RWPE2 (cell line): ENCODE data around the gene KAZN.

Experiments
- ATAC-seq: fragments of 200-7000 bp; cut with Tn5 transposase; 3 replicates; pipeline ENCODE4 v1.9.1; 2021; ENCODE audit warnings: low read depth
- DNase-seq: peaks from one replicate; pipeline ENCODE4 v3.0.0-alpha.2; 2020; ENCODE audit warnings: low spot score
- H3K27ac ChIP-seq: fragments of 450-650 bp; 2 replicates; pipeline ENCODE4 v1.5.1; 2017; ENCODE audit warnings: mild to moderate bottlenecking; ENCODE audit not compliant: poor library complexity, severe bottlenecking
- H3K27me3 ChIP-seq: fragments of 250-450 bp; sonication (Bioruptor Pico); 2 replicates; pipeline ENCODE4 v1.5.1; 2021; ENCODE audit warnings: mild to moderate bottlenecking, moderate library complexity; ENCODE audit not compliant: insufficient read depth, poor library complexity, severe bottlenecking
- H3K36me3 ChIP-seq: fragments of 250-450 bp; sonication (Bioruptor Pico); 2 replicates; pipeline ENCODE4 v1.5.1; 2020; ENCODE audit warnings: low read depth, mild to moderate bottlenecking, moderate library complexity
- H3K4me1 ChIP-seq: fragments of 250-450 bp; sonication (Bioruptor Pico); 2 replicates; pipeline ENCODE4 v1.5.1; 2021; ENCODE audit warnings: mild to moderate bottlenecking, moderate library complexity; ENCODE audit not compliant: insufficient read depth, poor library complexity, severe bottlenecking
- H3K4me3 ChIP-seq: fragments of 250-450 bp; sonication (Bioruptor Pico); 2 replicates; pipeline ENCODE4 v1.5.1; 2021; ENCODE audit warnings: mild to moderate bottlenecking, moderate library complexity; ENCODE audit not compliant: severe bottlenecking
- H3K9me3 ChIP-seq: fragments of 250-450 bp; sonication (Bioruptor Pico); 2 replicates; pipeline ENCODE4 v1.5.1; 2021; ENCODE audit warnings: mild to moderate bottlenecking, moderate library complexity; ENCODE audit not compliant: severe bottlenecking
- CTCF ChIP-seq: fragments of 450-650 bp; IDR thresholded peaks from one replicate; pipeline ENCODE4 v1.5.1; 2017; ENCODE audit warnings: mild to moderate bottlenecking, moderate library complexity; ENCODE audit not compliant: poor library complexity, severe bottlenecking

The KAZN gene

GRCh38 chr1:14928412-14928811 lies 329.9 kb downstream of the KAZN start:
- no peaks in the 10 kb centered on the region for H3K9me3 ChIP-seq
- TF ChIP-seq CTCF = no peak
- no peak overlapping the region for H3K4me3 ChIP-seq
- no peaks in the 10 kb centered on the region for H3K36me3 ChIP-seq
- DNase-seq = no peak
- ATAC-seq = no peak
- no peak overlapping the region for H3K27ac ChIP-seq
- no peaks in the 10 kb centered on the region for H3K4me1 ChIP-seq
- no peaks in the 10 kb centered on the region for H3K27me3 ChIP-seq

GRCh38 chr1:14928886-14929546 lies 330.5 kb downstream of the KAZN start:
- H3K4me3 ChIP-seq = no peak overlapping the region
- no peaks in the 10 kb centered on the region for H3K27me3 ChIP-seq
- ATAC-seq (no peak), DNase-seq (no peak)
- no peak for TF ChIP-seq CTCF
- H3K36me3 ChIP-seq = no peaks in the 10 kb centered on the region
- no peaks in the 10 kb centered on the region for H3K4me1 ChIP-seq
- H3K9me3 ChIP-seq = no peaks in the 10 kb centered on the region
- H3K27ac ChIP-seq = no peak overlapping the region

GRCh38 chr1:14929547-14930246 lies 331.2 kb downstream of the KAZN start:
- no peak overlapping the region for H3K4me3 ChIP-seq
- H3K36me3 ChIP-seq = no peaks in the 10 kb centered on the region
- no peak for DNase-seq
- no peak for TF ChIP-seq CTCF
- H3K9me3 ChIP-seq = no peaks in the 10 kb centered on the region
- H3K27ac ChIP-seq = no peak overlapping the region
- no peak for ATAC-seq
- no peaks in the 10 kb centered on the region for H3K4me1 ChIP-seq
- H3K27me3 ChIP-seq = no peaks in the 10 kb centered on the region

GRCh38 chr1:14930247-14930965 lies 331.9 kb downstream of the KAZN start:
- ATAC-seq (no peak), DNase-seq (no peak)
- Histone ChIP-seq H3K27ac (no peak overlapping the region), H3K4me1 (no peaks in the 10 kb centered on the region), H3K36me3 (no peaks in the 10 kb centered on the region), H3K9me3 (no peaks in the 10 kb centered on the region), H3K27me3 (no peaks in the 10 kb centered on the region), H3K4me3 (no peak overlapping the region)
- no peak for TF ChIP-seq CTCF
